GM12892 (cell line): ENCODE data around the gene UST.

Experiments
- POLR2A ChIP-seq: IDR thresholded peaks from 2 replicates; pipeline ENCODE4 v1.6.1; 2011; ENCODE audit warnings: low read depth, low read length, control low read depth
- POLR2AphosphoS5 ChIP-seq: IDR thresholded peaks from 2 replicates; pipeline ENCODE4 v1.6.1; 2011; ENCODE audit warnings: low read depth, low read length, control low read depth
- TAF1 ChIP-seq: IDR thresholded peaks from 2 replicates; pipeline ENCODE4 v1.6.1; 2011; ENCODE audit warnings: low read depth, mild to moderate bottlenecking, control low read depth, low read length, borderline replicate concordance

DNA sequence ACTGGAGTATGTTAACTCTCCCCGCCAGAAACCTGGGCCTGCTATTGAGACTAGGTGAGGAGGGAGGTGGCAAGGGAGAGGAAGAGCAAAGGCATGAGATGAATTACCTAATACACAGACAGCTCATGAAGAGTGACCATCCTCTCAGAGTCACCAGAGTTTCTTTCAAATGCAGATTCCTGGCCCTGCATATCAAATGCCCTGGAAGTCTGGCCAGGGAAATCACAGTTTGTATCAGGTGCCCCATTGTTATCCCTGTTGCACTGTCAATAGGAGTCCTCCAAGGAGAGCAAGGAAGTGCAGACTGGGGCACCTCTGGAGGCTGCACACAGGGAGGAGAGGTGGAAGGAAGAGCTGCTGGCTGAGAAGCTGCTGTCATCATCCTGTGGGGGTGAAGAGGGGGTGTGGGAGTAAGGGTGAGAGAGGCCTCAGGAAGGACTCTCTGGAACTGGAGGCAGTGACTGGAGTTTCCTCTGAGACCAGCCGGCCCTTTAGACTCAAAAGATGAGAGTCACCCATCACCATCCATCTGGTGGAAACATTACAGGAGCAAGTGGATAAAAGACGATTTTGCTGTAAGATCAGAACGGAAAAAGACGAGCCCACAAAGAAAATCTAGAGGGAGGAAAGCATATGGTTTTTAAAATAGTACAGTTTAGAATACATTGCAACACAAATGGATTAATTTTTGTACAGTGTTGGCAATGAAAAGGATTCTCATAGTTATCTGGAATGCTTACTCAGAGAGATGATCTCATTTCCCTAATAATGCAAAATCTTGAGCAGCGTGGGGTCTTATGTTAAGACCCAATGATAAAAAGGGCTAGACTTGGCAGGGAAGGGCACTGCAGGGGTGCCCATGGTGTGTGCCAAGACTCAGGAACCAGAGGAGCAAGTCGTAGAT, 268.1 kb downstream of the UST start:
- TF ChIP-seq POLR2AphosphoS5 (no peak), POLR2A (no peak), TAF1 (no peak)
